ENCODE measurements around the gene GRM1. TPM values are rescaled to one million over a fixed set of nuclear protein-coding genes. Genes with fewer than 3 reads are reported as not detected.

The GRM1 gene
- total RNA-seq, 1 donor from 2014 or later, result not detected

DNA sequence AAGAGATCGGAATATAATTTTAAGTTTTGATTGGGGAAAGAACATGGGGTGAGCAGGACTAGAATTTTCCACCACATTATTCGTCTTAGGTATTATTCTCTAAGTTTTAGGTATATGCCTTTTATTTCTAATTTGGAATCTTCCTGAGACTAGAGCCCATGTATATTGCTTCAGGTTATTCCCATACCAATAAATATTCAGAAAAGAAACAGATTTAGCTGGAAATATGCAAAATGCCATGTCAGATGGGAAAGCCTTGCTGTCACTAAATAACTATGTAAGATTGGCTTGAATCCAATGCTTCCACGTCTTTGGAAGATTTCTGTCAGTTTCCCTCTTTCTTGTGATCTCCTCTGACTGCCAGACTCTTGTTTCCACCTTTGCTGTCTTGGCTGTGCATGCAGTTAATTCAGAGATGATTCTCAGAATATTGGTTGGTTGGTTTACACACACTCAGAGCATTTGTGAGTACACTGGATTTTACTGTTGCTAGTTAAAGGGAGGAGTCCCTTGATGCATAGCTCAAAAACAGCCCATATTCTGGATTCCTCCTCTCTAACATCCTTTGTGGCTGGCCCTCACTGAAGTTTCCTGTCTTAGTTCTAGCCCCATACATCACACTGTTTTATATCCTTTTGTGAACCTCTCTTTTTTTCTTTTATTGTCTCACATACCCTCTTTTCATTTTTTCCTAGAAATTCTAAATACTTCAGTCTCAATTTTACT, 64.3 kb downstream of the GRM1 start:
- DNase-seq (no peak), ATAC-seq (ENCODE audit: low read depth) (no peak)
- CTCF ChIA-PET, result no interaction called here
- Mint-ChIP-seq H3K4me1 (no peaks in the 10 kb centered on the region), H3K27ac (no peak overlapping the region), H3K36me3 (ENCODE audit: low read depth) (no peaks in the 10 kb centered on the region), H3K27me3 (no peaks in the 10 kb centered on the region), H3K9me3 (no peaks in the 10 kb centered on the region), H3K4me3 (no peak overlapping the region)
- POLR2A ChIA-PET, result no interaction called here
- TF ChIP-seq, protein P1, sequence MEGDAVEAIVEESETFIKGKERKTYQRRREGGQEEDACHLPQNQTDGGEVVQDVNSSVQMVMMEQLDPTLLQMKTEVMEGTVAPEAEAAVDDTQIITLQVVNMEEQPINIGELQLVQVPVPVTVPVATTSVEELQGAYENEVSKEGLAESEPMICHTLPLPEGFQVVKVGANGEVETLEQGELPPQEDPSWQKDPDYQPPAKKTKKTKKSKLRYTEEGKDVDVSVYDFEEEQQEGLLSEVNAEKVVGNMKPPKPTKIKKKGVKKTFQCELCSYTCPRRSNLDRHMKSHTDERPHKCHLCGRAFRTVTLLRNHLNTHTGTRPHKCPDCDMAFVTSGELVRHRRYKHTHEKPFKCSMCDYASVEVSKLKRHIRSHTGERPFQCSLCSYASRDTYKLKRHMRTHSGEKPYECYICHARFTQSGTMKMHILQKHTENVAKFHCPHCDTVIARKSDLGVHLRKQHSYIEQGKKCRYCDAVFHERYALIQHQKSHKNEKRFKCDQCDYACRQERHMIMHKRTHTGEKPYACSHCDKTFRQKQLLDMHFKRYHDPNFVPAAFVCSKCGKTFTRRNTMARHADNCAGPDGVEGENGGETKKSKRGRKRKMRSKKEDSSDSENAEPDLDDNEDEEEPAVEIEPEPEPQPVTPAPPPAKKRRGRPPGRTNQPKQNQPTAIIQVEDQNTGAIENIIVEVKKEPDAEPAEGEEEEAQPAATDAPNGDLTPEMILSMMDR (IDR thresholded peaks at IDR 0.05), result no peak
- intact Hi-C loops (cut with micrococcal nuclease), result no loop called here

DNA sequence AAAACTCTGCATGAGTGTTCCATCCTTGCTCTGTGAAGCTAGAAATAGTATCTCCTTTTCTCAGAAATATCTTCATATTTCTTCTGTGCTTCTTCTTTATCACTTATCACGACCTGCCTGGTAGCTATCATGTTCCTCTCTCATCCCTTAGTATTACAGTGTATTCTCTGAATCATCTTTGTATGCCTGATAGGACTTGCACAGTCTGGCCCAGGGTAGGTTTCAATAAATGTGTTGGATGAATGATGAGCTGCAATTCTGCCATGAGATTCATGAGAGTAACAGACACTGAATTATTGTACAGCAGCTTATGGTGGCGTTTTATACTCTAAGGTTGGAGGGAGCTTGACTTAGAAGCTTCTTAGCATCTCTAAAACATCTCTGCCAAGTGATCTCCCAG, 66.6 kb downstream of the GRM1 start:
- H3K36me3 Mint-ChIP-seq (ENCODE audit: low read depth), result no peaks in the 10 kb centered on the region
- intact Hi-C loops (cut with micrococcal nuclease), result no loop called here
- POLR2A ChIA-PET, result no interaction called here
- ATAC-seq (ENCODE audit: low read depth), result no peak
- H3K9me3 Mint-ChIP-seq, result no peaks in the 10 kb centered on the region
- CTCF ChIA-PET, result no interaction called here
- TF ChIP-seq, protein P1 (IDR thresholded peaks at IDR 0.05), result no peak
- H3K4me1 Mint-ChIP-seq, result no peaks in the 10 kb centered on the region
- H3K4me3 Mint-ChIP-seq, result no peak overlapping the region
- H3K27ac Mint-ChIP-seq, result no peak overlapping the region
- no peak for DNase-seq
- H3K27me3 Mint-ChIP-seq, result no peaks in the 10 kb centered on the region

DNA sequence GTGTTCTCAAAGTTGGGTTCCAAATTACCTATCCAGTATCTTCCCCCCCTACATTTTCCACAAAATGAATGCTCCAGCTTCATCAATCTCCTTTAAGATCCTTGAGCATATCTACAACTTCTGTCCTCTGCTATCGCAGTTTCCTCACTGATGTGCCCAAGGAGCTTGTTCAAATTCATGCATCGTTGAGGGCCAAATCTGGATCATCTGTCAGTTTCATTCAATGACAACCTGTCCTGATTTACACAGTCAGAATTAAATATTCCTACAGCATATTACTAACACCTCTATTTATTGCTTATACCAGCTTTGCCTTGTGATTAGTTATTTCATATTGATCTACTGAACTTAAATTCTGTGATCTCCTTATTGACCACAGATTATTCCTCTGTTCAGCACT, 68.7 kb downstream of the GRM1 start:
- CTCF ChIA-PET, result no interaction called here
- TF ChIP-seq, protein P1 (IDR thresholded peaks at IDR 0.05), result no peak
- no peak overlapping the region for H3K4me3 Mint-ChIP-seq
- POLR2A ChIA-PET, result no interaction called here
- no peaks in the 10 kb centered on the region for H3K36me3 Mint-ChIP-seq (ENCODE audit: low read depth)
- ATAC-seq (ENCODE audit: low read depth) (no peak), DNase-seq (no peak)
- H3K27me3 Mint-ChIP-seq, result no peaks in the 10 kb centered on the region
- no peaks in the 10 kb centered on the region for H3K9me3 Mint-ChIP-seq
- H3K4me1 Mint-ChIP-seq, result no peaks in the 10 kb centered on the region
- intact Hi-C loops (cut with micrococcal nuclease), result no loop called here
- H3K27ac Mint-ChIP-seq, result no peak overlapping the region

DNA sequence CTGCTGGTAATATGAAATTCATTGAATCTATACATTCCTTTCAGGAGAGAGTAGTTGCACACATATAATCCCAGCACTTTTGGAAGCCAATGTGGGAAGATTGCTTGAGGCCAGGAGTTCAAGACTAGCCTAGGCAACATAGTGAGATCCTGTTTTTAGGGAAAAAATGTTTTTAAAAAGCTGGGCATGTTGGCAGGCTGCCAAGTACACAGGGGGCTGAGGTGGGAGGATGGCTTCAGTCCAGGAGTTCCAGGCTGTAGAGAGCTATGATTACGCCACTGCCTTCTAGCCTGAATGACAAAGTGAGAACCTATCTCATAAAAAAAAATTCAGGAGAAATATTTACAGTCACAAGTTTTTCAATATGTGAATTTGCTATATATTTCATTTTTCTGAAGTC, 71.9 kb downstream of the GRM1 start:
- no peaks in the 10 kb centered on the region for H3K4me1 Mint-ChIP-seq

DNA sequence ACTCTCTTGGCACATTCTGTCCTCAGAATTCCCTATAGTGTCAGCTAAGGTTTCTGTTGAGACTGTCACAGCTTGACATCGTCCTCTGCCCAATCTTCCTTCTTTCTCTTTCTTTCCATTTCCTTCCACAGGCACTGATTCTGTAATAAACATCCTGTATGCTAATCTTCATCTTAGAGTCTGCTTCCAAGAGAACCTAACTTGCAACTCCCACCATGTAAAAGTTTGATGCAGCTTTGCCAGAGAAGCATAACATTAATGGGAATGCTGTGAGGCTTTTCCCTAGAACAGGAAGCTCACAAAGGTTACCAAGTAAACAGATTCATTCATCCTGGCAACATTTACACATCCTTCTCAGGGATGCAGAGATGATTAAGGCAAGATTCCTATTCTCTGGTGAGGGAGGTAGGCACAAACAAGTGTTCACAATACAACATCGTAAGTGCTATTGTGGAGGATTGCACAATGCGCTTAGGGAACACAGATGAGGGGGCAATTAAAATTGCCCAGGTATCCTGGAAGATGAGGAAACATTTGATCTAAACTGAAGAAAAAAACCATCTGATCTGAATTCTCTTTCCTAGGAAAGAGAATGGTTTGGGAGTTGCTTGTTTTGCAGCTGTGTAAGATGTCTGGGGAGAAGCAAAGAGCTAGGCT, 74.7 kb downstream of the GRM1 start:
- ATAC-seq (ENCODE audit: low read depth), result no peak
- Mint-ChIP-seq H3K27ac (no peak overlapping the region), H3K9me3 (peaks cover 2% of the 10 kb centered on the region), H3K4me3 (no peak overlapping the region), H3K36me3 (ENCODE audit: low read depth) (no peaks in the 10 kb centered on the region), H3K4me1 (no peaks in the 10 kb centered on the region), H3K27me3 (no peaks in the 10 kb centered on the region)
- ChIA-PET POLR2A (no interaction called here), CTCF (no interaction called here)
- no peak for DNase-seq
- intact Hi-C loops (cut with micrococcal nuclease), result no loop called here
- TF ChIP-seq, protein P1 (IDR thresholded peaks at IDR 0.05), result no peak

More for the DNA sequence above, 71.9 kb downstream of the GRM1 start:
- Mint-ChIP-seq H3K4me3 (no peak overlapping the region), H3K27ac (no peak overlapping the region), H3K27me3 (no peaks in the 10 kb centered on the region), H3K36me3 (ENCODE audit: low read depth) (no peaks in the 10 kb centered on the region), H3K9me3 (peaks cover 2% of the 10 kb centered on the region)
- ATAC-seq (ENCODE audit: low read depth) (no peak), DNase-seq (no peak)
- ChIA-PET CTCF (no interaction called here), POLR2A (no interaction called here)
- intact Hi-C loops (cut with micrococcal nuclease), result no loop called here
- TF ChIP-seq, protein P1 (IDR thresholded peaks at IDR 0.05), result no peak
